K562 (cell line): ENCODE data around the gene NEK1. TPM values are rescaled to one million over a fixed set of nuclear protein-coding genes. Genes with fewer than 3 reads are reported as not detected.
A peak's percentile ranks its signal among the peaks of the same experiment; 100 is the strongest.

Experiments
- CEBPB ChIP-seq: fragments of 450-650 bp; IDR thresholded peaks from 2 replicates; pipeline ENCODE4 v1.6.1; 2016; ENCODE audit warnings: missing genetic modification characterization, missing compliant biosample characterization
- CEBPG ChIP-seq, 3 experiments: fragments of 200-800 bp in 1 of 3; sonication (Bioruptor generic) in 1 of 3; sonication (generic) in 1 of 3; formaldehyde crosslinking in 1 of 3; IDR thresholded peaks in 2 of 3; conservative IDR thresholded peaks in 1 of 3; 2 replicates each; pipeline versions ENCODE4 v1.6.1 to v1.8.0; 2016 to 2022; ENCODE audit warnings: missing compliant biosample characterization in 2 of 3, missing genetic modification characterization in 2 of 3, mild to moderate bottlenecking in 1 of 3, missing genetic modification reagents in 1 of 3
- CSDE1 ChIP-seq, 2 experiments: fragments of 450-650 bp; IDR thresholded peaks; 2 replicates each; pipeline ENCODE4 v1.6.1; 2016; ENCODE audit warnings: mild to moderate bottlenecking in 1 of 2
- GABPB2 ChIP-seq: fragments of 250-450 bp; sonication (Bioruptor Pico); conservative IDR thresholded peaks from 2 replicates; pipeline ENCODE4 v1.5.1; 2021; ENCODE audit warnings: mild to moderate bottlenecking
- ZNF384 ChIP-seq: IDR thresholded peaks from 2 replicates; pipeline ENCODE4 v1.6.1; 2012; ENCODE audit warnings: low read depth, low read length, improper control_type of control experiment
- polyA plus RNA-seq, 8 experiments: library from polyadenylated mRNA; depleted of rRNA in 4 of 8; stranded (reverse) in 5 of 8; unstranded in 3 of 8; fragments of >200 nt; fragmentation: Nextera tagmentation in 2 of 8; fragmentation: Illumina TruSeq in 1 of 8; extraction: Ambion mirVana in 2 of 8; extraction: Trizol in 1 of 8; gene quantifications; 2 replicates each; pipeline versions ENCODE4 v1.2.1 to v1.2.3, GENCODE V29; 2011 to 2014; ENCODE audit warnings: inconsistent platforms in 1 of 8, missing spikeins in 1 of 8
- total RNA-seq, 7 experiments: library from RNA; depleted of rRNA in 6 of 7; stranded (reverse); fragments of >200 nt in 6 of 7; fragmentation: Illumina TruSeq in 2 of 7; extraction: Trizol in 2 of 7; gene quantifications; 2 replicates each; pipeline versions ENCODE4 v1.2.1 to v1.2.3, GENCODE V29; 2011 to 2021; ENCODE audit warnings: low replicate concordance in 1 of 7
- TF ChIP-seq, protein P1 (sequence below), 3 experiments: IDR thresholded peaks in 2 of 3; conservative IDR thresholded peaks in 1 of 3; 2 replicates each; pipeline ENCODE4 v1.5.1; 2011 to 2012; ENCODE audit warnings: low read length in 3 of 3, mild to moderate bottlenecking in 3 of 3, control low read depth in 2 of 3, improper control_type of control experiment in 1 of 3, inconsistent platforms in 1 of 3, low read depth in 1 of 3, mixed read lengths in 1 of 3, moderate library complexity in 1 of 3; ENCODE audit not compliant: insufficient read depth in 2 of 3
- TF ChIP-seq, protein P2 (sequence below): sonication (generic); formaldehyde crosslinking; IDR thresholded peaks from 2 replicates; pipeline ENCODE4 v1.4.0; 2020; ENCODE audit warnings: mild to moderate bottlenecking, missing genetic modification reagents
- TF ChIP-seq, protein P3 (sequence below): fragments of 200-400 bp; formaldehyde crosslinking; IDR thresholded peaks from 2 replicates; pipeline ENCODE4 v1.6.1; 2017; ENCODE audit warnings: mild to moderate bottlenecking, low read depth, low read length, moderate library complexity
- TF ChIP-seq, protein P4 (sequence below): conservative IDR thresholded peaks from 2 replicates; pipeline ENCODE4 v1.6.1; 2011; ENCODE audit warnings: low read depth, mild to moderate bottlenecking, low read length; ENCODE audit not compliant: control insufficient read depth
- TF ChIP-seq, protein P5 (sequence below): sonication (generic); formaldehyde crosslinking; IDR thresholded peaks from 2 replicates; pipeline ENCODE4 v1.8.1; 2023; ENCODE audit warnings: mild to moderate bottlenecking, missing genetic modification reagents, moderate library complexity

Gene NEK1
- total and polyA plus RNA-seq, 9 of the 15 experiments (the other 6 are each of a cell fraction or from before 2014, with no cell fraction given) = 6.2 to 15.7 (median 10.3) TPM

DNA sequence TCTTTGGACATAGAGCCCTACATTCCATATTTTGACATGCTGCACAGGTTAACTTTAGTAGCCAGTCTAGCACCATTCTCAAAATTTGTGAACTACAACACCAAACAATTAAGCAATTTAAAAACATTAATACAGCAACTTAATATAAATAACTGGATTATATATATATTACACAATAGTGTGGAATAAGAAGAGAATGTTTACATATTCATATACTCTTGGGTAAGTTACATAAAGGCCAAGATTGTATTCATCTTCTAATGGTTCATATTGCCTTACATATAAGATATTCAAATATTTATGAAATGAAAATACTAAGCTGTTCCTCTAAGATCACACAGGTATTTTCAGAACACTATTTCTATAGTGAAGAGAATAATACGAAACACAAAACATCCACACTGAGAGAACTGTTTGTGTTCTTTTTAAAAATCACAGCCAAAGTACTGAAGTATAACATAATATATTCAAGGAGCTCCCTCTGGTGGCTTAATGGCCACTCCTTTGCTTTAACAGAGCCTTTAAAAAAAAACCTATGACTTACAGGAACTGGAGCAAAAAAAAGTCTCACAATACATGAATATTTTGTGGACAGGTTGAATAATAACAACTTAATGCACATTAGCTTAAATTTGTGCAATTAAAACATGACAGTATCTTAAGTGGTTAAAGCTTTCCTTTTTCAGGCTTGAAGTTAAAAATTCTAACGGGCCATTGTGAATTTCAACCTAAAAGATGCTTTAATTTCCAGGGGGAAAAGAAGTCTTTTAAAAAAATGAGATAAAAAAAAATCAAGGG is 46.2 kb downstream of the NEK1 start (continued):
- TF ChIP-seq, protein P1, sequence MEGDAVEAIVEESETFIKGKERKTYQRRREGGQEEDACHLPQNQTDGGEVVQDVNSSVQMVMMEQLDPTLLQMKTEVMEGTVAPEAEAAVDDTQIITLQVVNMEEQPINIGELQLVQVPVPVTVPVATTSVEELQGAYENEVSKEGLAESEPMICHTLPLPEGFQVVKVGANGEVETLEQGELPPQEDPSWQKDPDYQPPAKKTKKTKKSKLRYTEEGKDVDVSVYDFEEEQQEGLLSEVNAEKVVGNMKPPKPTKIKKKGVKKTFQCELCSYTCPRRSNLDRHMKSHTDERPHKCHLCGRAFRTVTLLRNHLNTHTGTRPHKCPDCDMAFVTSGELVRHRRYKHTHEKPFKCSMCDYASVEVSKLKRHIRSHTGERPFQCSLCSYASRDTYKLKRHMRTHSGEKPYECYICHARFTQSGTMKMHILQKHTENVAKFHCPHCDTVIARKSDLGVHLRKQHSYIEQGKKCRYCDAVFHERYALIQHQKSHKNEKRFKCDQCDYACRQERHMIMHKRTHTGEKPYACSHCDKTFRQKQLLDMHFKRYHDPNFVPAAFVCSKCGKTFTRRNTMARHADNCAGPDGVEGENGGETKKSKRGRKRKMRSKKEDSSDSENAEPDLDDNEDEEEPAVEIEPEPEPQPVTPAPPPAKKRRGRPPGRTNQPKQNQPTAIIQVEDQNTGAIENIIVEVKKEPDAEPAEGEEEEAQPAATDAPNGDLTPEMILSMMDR (IDR thresholded peaks at IDR 0.05 in 2 of 3, conservative IDR thresholded peaks at IDR 0.05 in 1 of 3; ENCODE audit: insufficient read depth in 2 of 3, low read depth in 1 of 3, low read length in 3 of 3) = peak; percentile 37 to 70 (median 48); a peak in 4 of 6 replicates
- TF ChIP-seq CEBPB (peak; percentile 55), GABPB2 (CRISPR knock-in tag) (no peak), ZNF384 (peak; percentile 67), CEBPG (CRISPR knock-in tag; IDR thresholded peaks at IDR 0.05) (no peak), CEBPG (tag; conservative IDR thresholded peaks at IDR 0.05 in 1 of 2, IDR thresholded peaks at IDR 0.05 in 1 of 2) (peak in 1 of 2 experiments; percentile 69; a peak in 2 of 4 replicates), CSDE1 (IDR thresholded peaks at IDR 0.05) (no peak)
- TF ChIP-seq, protein P2, sequence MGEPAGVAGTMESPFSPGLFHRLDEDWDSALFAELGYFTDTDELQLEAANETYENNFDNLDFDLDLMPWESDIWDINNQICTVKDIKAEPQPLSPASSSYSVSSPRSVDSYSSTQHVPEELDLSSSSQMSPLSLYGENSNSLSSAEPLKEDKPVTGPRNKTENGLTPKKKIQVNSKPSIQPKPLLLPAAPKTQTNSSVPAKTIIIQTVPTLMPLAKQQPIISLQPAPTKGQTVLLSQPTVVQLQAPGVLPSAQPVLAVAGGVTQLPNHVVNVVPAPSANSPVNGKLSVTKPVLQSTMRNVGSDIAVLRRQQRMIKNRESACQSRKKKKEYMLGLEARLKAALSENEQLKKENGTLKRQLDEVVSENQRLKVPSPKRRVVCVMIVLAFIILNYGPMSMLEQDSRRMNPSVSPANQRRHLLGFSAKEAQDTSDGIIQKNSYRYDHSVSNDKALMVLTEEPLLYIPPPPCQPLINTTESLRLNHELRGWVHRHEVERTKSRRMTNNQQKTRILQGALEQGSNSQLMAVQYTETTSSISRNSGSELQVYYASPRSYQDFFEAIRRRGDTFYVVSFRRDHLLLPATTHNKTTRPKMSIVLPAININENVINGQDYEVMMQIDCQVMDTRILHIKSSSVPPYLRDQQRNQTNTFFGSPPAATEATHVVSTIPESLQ (CRISPR knock-in tag) = no peak
- TF ChIP-seq, protein P3, sequence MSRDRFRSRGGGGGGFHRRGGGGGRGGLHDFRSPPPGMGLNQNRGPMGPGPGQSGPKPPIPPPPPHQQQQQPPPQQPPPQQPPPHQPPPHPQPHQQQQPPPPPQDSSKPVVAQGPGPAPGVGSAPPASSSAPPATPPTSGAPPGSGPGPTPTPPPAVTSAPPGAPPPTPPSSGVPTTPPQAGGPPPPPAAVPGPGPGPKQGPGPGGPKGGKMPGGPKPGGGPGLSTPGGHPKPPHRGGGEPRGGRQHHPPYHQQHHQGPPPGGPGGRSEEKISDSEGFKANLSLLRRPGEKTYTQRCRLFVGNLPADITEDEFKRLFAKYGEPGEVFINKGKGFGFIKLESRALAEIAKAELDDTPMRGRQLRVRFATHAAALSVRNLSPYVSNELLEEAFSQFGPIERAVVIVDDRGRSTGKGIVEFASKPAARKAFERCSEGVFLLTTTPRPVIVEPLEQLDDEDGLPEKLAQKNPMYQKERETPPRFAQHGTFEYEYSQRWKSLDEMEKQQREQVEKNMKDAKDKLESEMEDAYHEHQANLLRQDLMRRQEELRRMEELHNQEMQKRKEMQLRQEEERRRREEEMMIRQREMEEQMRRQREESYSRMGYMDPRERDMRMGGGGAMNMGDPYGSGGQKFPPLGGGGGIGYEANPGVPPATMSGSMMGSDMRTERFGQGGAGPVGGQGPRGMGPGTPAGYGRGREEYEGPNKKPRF = no peak
- TF ChIP-seq, protein P4, sequence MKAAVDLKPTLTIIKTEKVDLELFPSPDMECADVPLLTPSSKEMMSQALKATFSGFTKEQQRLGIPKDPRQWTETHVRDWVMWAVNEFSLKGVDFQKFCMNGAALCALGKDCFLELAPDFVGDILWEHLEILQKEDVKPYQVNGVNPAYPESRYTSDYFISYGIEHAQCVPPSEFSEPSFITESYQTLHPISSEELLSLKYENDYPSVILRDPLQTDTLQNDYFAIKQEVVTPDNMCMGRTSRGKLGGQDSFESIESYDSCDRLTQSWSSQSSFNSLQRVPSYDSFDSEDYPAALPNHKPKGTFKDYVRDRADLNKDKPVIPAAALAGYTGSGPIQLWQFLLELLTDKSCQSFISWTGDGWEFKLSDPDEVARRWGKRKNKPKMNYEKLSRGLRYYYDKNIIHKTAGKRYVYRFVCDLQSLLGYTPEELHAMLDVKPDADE = no peak
- TF ChIP-seq, protein P5, sequence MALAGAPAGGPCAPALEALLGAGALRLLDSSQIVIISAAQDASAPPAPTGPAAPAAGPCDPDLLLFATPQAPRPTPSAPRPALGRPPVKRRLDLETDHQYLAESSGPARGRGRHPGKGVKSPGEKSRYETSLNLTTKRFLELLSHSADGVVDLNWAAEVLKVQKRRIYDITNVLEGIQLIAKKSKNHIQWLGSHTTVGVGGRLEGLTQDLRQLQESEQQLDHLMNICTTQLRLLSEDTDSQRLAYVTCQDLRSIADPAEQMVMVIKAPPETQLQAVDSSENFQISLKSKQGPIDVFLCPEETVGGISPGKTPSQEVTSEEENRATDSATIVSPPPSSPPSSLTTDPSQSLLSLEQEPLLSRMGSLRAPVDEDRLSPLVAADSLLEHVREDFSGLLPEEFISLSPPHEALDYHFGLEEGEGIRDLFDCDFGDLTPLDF (CRISPR knock-in tag) = no peak
- TF ChIP-seq, all 486 proteins: peak for 6
